ENCODE data around the gene ERC2. TPM values are rescaled to one million over a fixed set of nuclear protein-coding genes. Genes with fewer than 3 reads are reported as not detected.

ERC2 gene
- total RNA-seq, 2 donors from 2014 or later, result 16.1 to 22.8 TPM

DNA sequence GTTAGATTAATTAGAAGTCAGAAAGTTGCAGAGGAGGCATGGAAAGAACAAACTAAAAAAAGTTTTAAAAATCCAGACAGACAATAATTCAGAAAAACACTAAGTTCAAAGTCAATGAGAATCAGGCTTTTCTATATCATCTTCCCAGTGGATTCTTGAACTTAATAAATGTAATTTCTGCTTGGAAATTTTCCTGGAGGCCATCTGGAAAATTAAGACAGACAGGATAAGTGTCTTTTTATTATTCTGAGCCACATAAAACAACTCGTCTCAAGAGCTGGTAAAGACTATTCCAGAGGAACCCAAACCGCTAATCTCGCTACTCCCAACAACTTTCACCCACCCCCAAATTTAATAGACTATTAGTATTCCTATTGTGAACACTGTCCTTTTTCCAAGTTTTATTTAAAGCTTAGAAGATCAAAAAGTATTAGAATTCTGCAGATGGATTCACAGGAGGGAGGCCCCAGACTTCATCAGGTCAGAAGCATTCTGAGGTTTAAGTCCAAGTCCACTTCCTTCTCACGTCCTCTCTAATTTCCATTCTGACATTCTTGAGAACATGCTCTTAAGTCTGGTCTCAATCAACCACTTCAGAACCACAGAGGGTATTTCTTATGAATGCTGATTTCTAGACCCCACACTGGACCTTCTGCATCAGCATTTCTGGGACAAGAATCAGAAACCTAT lies 61.3 kb downstream of the ERC2 start:
- Histone ChIP-seq H3K27me3 (ENCODE audit: control insufficient read depth, insufficient read depth, low read length, poor library complexity, severe bottlenecking) (no peaks in the 10 kb centered on the region), H3K9me3 (ENCODE audit: control insufficient read depth, low read length) (peaks cover under 1% of the 10 kb centered on the region), H3K9ac (ENCODE audit: extremely low read depth, low read length, poor library complexity, severe bottlenecking) (no peak overlapping the region), H3K36me3 (ENCODE audit: control insufficient read depth, insufficient read depth, low read length) (no peaks in the 10 kb centered on the region), H3K4me1 (ENCODE audit: control insufficient read depth, insufficient read depth, low read length) (no peaks in the 10 kb centered on the region), H3K27ac (ENCODE audit: low read depth, low read length) (no peak overlapping the region), H3K4me3 (ENCODE audit: low read length) (no peak overlapping the region)
- Mint-ChIP-seq H3K4me1 (peaks cover 3% of the 10 kb centered on the region), H3K36me3 (ENCODE audit: low read depth) (peaks cover 3% of the 10 kb centered on the region), H3K4me3 (no peak overlapping the region), H3K9me3 (peaks cover 7% of the 10 kb centered on the region), H3K27ac (peak overlapping the region; percentile 37), H3K27me3 (ENCODE audit: insufficient read depth) (no peaks in the 10 kb centered on the region)
- TF ChIP-seq CTCF (conservative IDR thresholded peaks at IDR 0.05), result no peak
- no peak for DNase-seq
- WGBS, 2 experiments (ENCODE audit: insufficient coverage in 1 of 2, insufficient read length in 1 of 2), result 92 to 100% methylated on average over 2 to 4 of the region's 4 CpGs

DNA sequence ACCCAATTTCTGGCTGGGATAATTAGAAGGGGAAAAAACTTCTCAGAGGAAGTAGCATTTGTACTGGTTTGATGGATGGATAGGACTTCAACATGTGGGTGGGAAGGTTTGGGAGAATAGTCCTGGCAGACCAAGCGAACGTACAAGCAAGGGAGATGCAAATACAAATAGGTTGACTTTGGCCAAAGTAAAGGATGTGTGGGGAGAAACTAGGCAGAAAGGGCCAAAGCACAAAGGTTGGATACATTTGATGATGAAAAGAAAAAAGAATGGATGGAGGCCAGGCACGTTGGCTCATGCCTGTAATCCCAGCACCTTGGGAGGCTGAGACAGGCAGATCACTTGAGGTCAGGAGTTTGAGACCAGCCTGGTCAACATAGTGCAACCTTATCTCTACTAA lies 63.4 kb downstream of the ERC2 start:
- Histone ChIP-seq H3K9ac (ENCODE audit: extremely low read depth, low read length, poor library complexity, severe bottlenecking) (no peak overlapping the region), H3K36me3 (ENCODE audit: control insufficient read depth, insufficient read depth, low read length) (no peaks in the 10 kb centered on the region), H3K27me3 (ENCODE audit: control insufficient read depth, insufficient read depth, low read length, poor library complexity, severe bottlenecking) (no peaks in the 10 kb centered on the region), H3K4me3 (ENCODE audit: low read length) (no peak overlapping the region), H3K27ac (ENCODE audit: low read depth, low read length) (no peak overlapping the region), H3K4me1 (ENCODE audit: control insufficient read depth, insufficient read depth, low read length) (no peaks in the 10 kb centered on the region), H3K9me3 (ENCODE audit: control insufficient read depth, low read length) (no peaks in the 10 kb centered on the region)
- 89 to 96% methylated on average over 3 of the region's 3 CpGs for WGBS, 2 experiments (ENCODE audit: insufficient coverage in 1 of 2, insufficient read length in 1 of 2)
- peaks cover 3% of the 10 kb centered on the region for H3K4me1 Mint-ChIP-seq
- H3K4me3 Mint-ChIP-seq, result no peak overlapping the region
- DNase-seq, result no peak
- peaks cover 11% of the 10 kb centered on the region for H3K9me3 Mint-ChIP-seq
- no peak for TF ChIP-seq CTCF (conservative IDR thresholded peaks at IDR 0.05)
- H3K27me3 Mint-ChIP-seq (ENCODE audit: insufficient read depth), result no peaks in the 10 kb centered on the region
- peaks cover 5% of the 10 kb centered on the region for H3K36me3 Mint-ChIP-seq (ENCODE audit: low read depth)
- no peak overlapping the region for H3K27ac Mint-ChIP-seq

DNA sequence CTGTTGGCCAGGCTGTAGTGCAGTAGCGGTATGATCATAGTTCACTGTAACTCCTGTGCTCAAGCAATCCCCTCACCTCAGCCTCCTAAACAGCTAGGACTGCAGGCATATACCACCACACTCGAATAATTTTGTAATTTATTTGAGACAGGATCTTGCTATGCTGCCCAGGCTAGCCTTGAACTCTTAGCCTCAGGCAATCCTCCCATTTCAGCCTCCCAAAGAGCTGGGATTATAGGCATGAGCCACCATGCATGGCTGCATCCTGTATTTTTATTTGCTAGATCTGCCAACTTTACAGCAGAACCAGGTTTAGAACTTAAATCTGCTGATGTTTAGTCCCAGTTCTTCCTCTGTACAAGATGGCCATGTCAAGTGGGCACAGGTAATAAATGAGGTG lies 69.6 kb downstream of the ERC2 start:
- Mint-ChIP-seq H3K27me3 (ENCODE audit: insufficient read depth) (no peaks in the 10 kb centered on the region), H3K4me1 (peaks cover 5% of the 10 kb centered on the region), H3K4me3 (no peak overlapping the region), H3K27ac (no peak overlapping the region), H3K36me3 (ENCODE audit: low read depth) (peaks cover 8% of the 10 kb centered on the region), H3K9me3 (peaks cover 11% of the 10 kb centered on the region)
- no peak overlapping the region for H3K9ac ChIP-seq (ENCODE audit: extremely low read depth, low read length, poor library complexity, severe bottlenecking)
- DNase-seq, result no peak
- no peaks in the 10 kb centered on the region for H3K27me3 ChIP-seq (ENCODE audit: control insufficient read depth, insufficient read depth, low read length, poor library complexity, severe bottlenecking)
- H3K9me3 ChIP-seq (ENCODE audit: control insufficient read depth, low read length), result no peaks in the 10 kb centered on the region
- TF ChIP-seq CTCF (conservative IDR thresholded peaks at IDR 0.05), result no peak
- no peaks in the 10 kb centered on the region for H3K36me3 ChIP-seq (ENCODE audit: control insufficient read depth, insufficient read depth, low read length)
- no peak overlapping the region for H3K27ac ChIP-seq (ENCODE audit: low read depth, low read length)
- WGBS, 2 experiments (ENCODE audit: insufficient coverage in 1 of 2, insufficient read length in 1 of 2), result 87 to 90% methylated on average over 1 to 2 of the region's 2 CpGs
- H3K4me3 ChIP-seq (ENCODE audit: low read length), result no peak overlapping the region
- no peaks in the 10 kb centered on the region for H3K4me1 ChIP-seq (ENCODE audit: control insufficient read depth, insufficient read depth, low read length)
